Sigmoid colon (tissue), 7 donors: ENCODE measurements around the gene LRP10. TPM values are rescaled to one million over a fixed set of nuclear protein-coding genes. Genes with fewer than 3 reads are reported as not detected.

ENCODE experiments used
- DNase-seq: peaks from one replicate; pipeline ENCODE4 v3.0.0-alpha.2; 2019
- H3K27ac ChIP-seq, 4 donors: fragments of 200-600 bp; sonication (generic); one replicate each; pipeline ENCODE4 v1.5.1; 2016 to 2019; ENCODE audit warnings: mild to moderate bottlenecking in 1 of 4
- H3K27me3 ChIP-seq, 3 donors: fragments of 200-600 bp; sonication (generic); one replicate each; pipeline ENCODE4 v1.5.1; 2019; ENCODE audit warnings: mild to moderate bottlenecking in 1 of 3
- H3K36me3 ChIP-seq, 4 donors: fragments of 200-600 bp; sonication (generic); one replicate each; pipeline ENCODE4 v1.5.1; 2016 to 2019
- H3K4me1 ChIP-seq, 4 donors: fragments of 200-600 bp; sonication (generic); one replicate each; pipeline ENCODE4 v1.5.1; 2017 to 2019
- H3K4me3 ChIP-seq, 4 donors: fragments of 200-600 bp; sonication (generic); one replicate each; pipeline ENCODE4 v1.5.1; 2017 to 2019; ENCODE audit warnings: mild to moderate bottlenecking in 2 of 4, moderate library complexity in 1 of 4
- H3K9me3 ChIP-seq, 4 donors: fragments of 200-600 bp in 3 of 4; sonication (generic) in 3 of 4; one replicate each; pipeline versions ENCODE4 v1.5.1 to v1.6.1; 2013 to 2019
- CTCF ChIP-seq, 4 experiments: fragments of 450-650 bp in 3 of 4; fragments of 200-600 bp in 1 of 4; IDR thresholded peaks; one replicate each; pipeline ENCODE4 v1.5.1; 2016 to 2019; ENCODE audit warnings: antibody characterized with exemption in 4 of 4, mild to moderate bottlenecking in 3 of 4, moderate library complexity in 2 of 4
- EP300 ChIP-seq, 4 donors: sonication (generic); formaldehyde crosslinking; IDR thresholded peaks; one replicate each; pipeline ENCODE4 v1.6.1; 2017; ENCODE audit warnings: antibody characterized with exemption in 4 of 4
- POLR2A ChIP-seq, 2 donors: fragments of 450-650 bp; IDR thresholded peaks; one replicate each; pipeline ENCODE4 v1.6.1; 2016; ENCODE audit warnings: antibody characterized with exemption in 2 of 2, mild to moderate bottlenecking in 2 of 2, moderate library complexity in 2 of 2
- POLR2AphosphoS5 ChIP-seq, 4 donors: sonication (generic); formaldehyde crosslinking; IDR thresholded peaks; one replicate each; pipeline ENCODE4 v1.6.1; 2017; ENCODE audit warnings: antibody characterized with exemption in 4 of 4
- WGBS, 2 donors: extraction: QIAGEN DNeasy Blood & Tissue Kit; methylation state at CpG; one replicate each; pipeline ENCODE4 v1.1.7; 2013; 5-methylcytosine and 5-hydroxymethylcytosine counted together
- intact Hi-C: fragments of 100-400 bp; cut with DNase I; formaldehyde crosslinking; loops from one replicate; pipeline ENCODE4 v1.15.1; 2023
- polyA plus RNA-seq, 3 donors: library from polyadenylated mRNA; stranded (reverse); fragments of 200-250 nt; gene quantifications; one replicate each; pipeline ENCODE4 v1.2.3, GENCODE V29; 2013
- total RNA-seq, 4 donors: library from RNA; depleted of rRNA; stranded (reverse); fragments of >200 nt; gene quantifications; one replicate each; pipeline ENCODE4 v1.1.0, GENCODE V29; 2016
- donor health status: healthy with polysubstance abuse.
- donor health status: Bipolar disorder and iron deficiency.
- donor health status: healthy.

The LRP10 gene
- total and polyA plus RNA-seq, 7 donors = 34.4 to 139 (median 85.9) TPM

- peak overlapping the region; percentile 77 to 93 (median 87) for H3K4me3 ChIP-seq
- peaks cover 0 to 49% (median 43%) of the 10 kb centered on the region in 4 donors for H3K4me1 ChIP-seq
- intact Hi-C loops = loop anchor here (5.0 kb wide), 4 partner anchors 34 to 226 kb away; partner anchors contain the start of genes ACIN1, AJUBA, C14orf119 and MMP14
- peaks cover 15 to 27% (median 23%) of the 10 kb centered on the region in 4 donors for H3K36me3 ChIP-seq
- H3K9me3 ChIP-seq = no peaks in the 10 kb centered on the region
- TF ChIP-seq EP300 (IDR thresholded peaks at IDR 0.05) = no peak
- TF ChIP-seq POLR2AphosphoS5 (IDR thresholded peaks at IDR 0.05) = no peak
- no peak for TF ChIP-seq POLR2A (IDR thresholded peaks at IDR 0.05)
- no peak for TF ChIP-seq CTCF (IDR thresholded peaks at IDR 0.05)
- H3K27me3 ChIP-seq = no peaks in the 10 kb centered on the region
- DNase-seq = no peak
- 3% methylated on average over 1 of the region's 1 CpG for WGBS, 2 donors
- peak overlapping the region; percentile 99 for H3K27ac ChIP-seq
Measured at GRCh38 chr14:22870811-22871223, 723 bp upstream of the LRP10 start.

- H3K4me1 ChIP-seq = peaks cover 0 to 51% (median 49%) of the 10 kb centered on the region in 4 donors
- DNase-seq = peak; percentile 93
- WGBS, 2 donors = 0 to 1% methylated on average over 45 of the region's 45 CpGs
- peaks cover 29 to 41% (median 37%) of the 10 kb centered on the region in 4 donors for H3K36me3 ChIP-seq
- H3K4me3 ChIP-seq = peak overlapping the region; percentile 77 to 93 (median 87)
- peak overlapping the region; percentile 99 for H3K27ac ChIP-seq
- TF ChIP-seq EP300 (IDR thresholded peaks at IDR 0.05) (peak in 1 of 4 donors; percentile 7), CTCF (IDR thresholded peaks at IDR 0.05) (peak; percentile 88 to 97 (median 96)), POLR2AphosphoS5 (IDR thresholded peaks at IDR 0.05) (peak; percentile 33 to 57 (median 49)), POLR2A (IDR thresholded peaks at IDR 0.05) (peak in 1 of 2 donors; percentile 7)
- no peaks in the 10 kb centered on the region for H3K9me3 ChIP-seq
- intact Hi-C loops = loop anchor here (1.0 to 5.0 kb wide), 5 partner anchors 28 to 225 kb away; partner anchors contain the start of genes ACIN1, AJUBA, C14orf119 and MMP14
- no peaks in the 10 kb centered on the region for H3K27me3 ChIP-seq
Measured at GRCh38 chr14:22872033-22872832, 693 bp downstream of the LRP10 start.

- intact Hi-C loops = loop anchor here (1.0 to 5.0 kb wide), 5 partner anchors 27 to 224 kb away; partner anchors contain the start of genes ACIN1, AJUBA, C14orf119 and MMP14
- peaks cover 0 to 51% (median 49%) of the 10 kb centered on the region in 4 donors for H3K4me1 ChIP-seq
- TF ChIP-seq POLR2AphosphoS5 (IDR thresholded peaks at IDR 0.05) (no peak), CTCF (IDR thresholded peaks at IDR 0.05) (peak in 1 of 4 experiments; percentile 34), POLR2A (IDR thresholded peaks at IDR 0.05) (no peak)
- H3K27me3 ChIP-seq = no peaks in the 10 kb centered on the region
- 34 to 52% methylated on average over 10 of the region's 10 CpGs for whole genome bisulfite sequencing, 2 donors
- peak overlapping the region; percentile 99 for H3K27ac ChIP-seq
- DNase-seq = no peak
- peak overlapping the region; percentile 77 to 93 (median 87) for H3K4me3 ChIP-seq
- H3K36me3 ChIP-seq = peaks cover 36 to 49% (median 45%) of the 10 kb centered on the region in 4 donors
- H3K9me3 ChIP-seq = no peaks in the 10 kb centered on the region
Measured at GRCh38 chr14:22872833-22873520, 1.4 kb downstream of the LRP10 start.

GRCh38 chr14:22875003-22875747 lies 3.6 kb downstream of the LRP10 start:
- TF ChIP-seq POLR2AphosphoS5 (IDR thresholded peaks at IDR 0.05) (no peak), POLR2A (IDR thresholded peaks at IDR 0.05) (no peak), CTCF (IDR thresholded peaks at IDR 0.05) (no peak), EP300 (IDR thresholded peaks at IDR 0.05) (no peak)
- Histone ChIP-seq H3K4me3 (no peak overlapping the region), H3K27me3 (no peaks in the 10 kb centered on the region), H3K36me3 (peaks cover 43 to 65% (median 55%) of the 10 kb centered on the region in 4 donors), H3K4me1 (peaks cover 0 to 47% (median 42%) of the 10 kb centered on the region in 4 donors), H3K27ac (no peak overlapping the region), H3K9me3 (no peaks in the 10 kb centered on the region)
- intact Hi-C loops = no loop called here
- DNase-seq = no peak
- 97 to 98% methylated on average over 15 of the region's 15 CpGs for WGBS, 2 donors
